Fibroblast of skin of left quadriceps (primary cell): ENCODE results near the gene UBE2N.

Source experiments
- DNase-seq, 2 experiments: peaks; one replicate each; pipeline ENCODE4 v3.0.0-alpha.2; 2013; ENCODE audit warnings: low read depth in 2 of 2

The UBE2N gene

DNA sequence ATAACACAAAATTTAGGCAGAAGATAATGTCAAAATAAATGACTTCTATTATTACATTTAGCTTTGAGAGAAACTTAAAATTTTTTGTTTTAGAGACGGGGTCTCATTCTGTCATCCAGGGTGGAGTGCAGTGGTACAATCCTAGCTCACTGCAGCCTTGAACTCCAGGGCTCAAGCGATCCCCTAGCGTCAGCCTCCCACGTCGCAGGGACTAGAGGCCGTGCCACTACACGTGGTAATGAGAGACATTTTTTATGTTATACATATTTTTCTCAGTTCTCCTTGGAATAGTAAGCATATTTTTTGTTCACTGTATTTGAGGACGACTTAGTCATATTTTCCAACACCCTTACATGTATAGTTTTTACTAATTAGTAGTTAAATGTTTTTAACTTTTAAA is 85.5 kb downstream of the UBE2N start:
- no peak for DNase-seq
